A549 (cell line): Measurements from ENCODE around the gene MED22. TPM values are rescaled to one million over a fixed set of nuclear protein-coding genes. Genes with fewer than 3 reads are reported as not detected.

Source experiments
- ATAC-seq, 2 experiments: fragments of 200-7000 bp in 1 of 2; fragments of >200 bp in 1 of 2; cut with Nextera tagmentation in 1 of 2; cut with Tn5 transposase in 1 of 2; 3 replicates each; pipeline versions ENCODE4 v1.8.0 to v1.9.1; 2018 to 2020; ENCODE audit warnings: mild to moderate bottlenecking in 1 of 2, moderate library complexity in 1 of 2
- CTCF ChIA-PET: fragments of 300-600 bp; sonication (Branson Sonifier 250); formaldehyde crosslinking; extraction: SDS; loops from one replicate; lab custom pipeline; 2021; ENCODE audit warnings: antibody characterized with exemption, inconsistent platforms; lab: Yijun Ruan, JAX
- POLR2A ChIA-PET: fragments of 350-600 bp; formaldehyde crosslinking; extraction: SDS; loops from one replicate; lab custom pipeline; 2021; ENCODE audit warnings: antibody characterized with exemption, inconsistent platforms; lab: Yijun Ruan, JAX
- DNase-seq, 2 experiments: peaks; one replicate each; pipeline versions ENCODE4 v3.0.0 to v3.0.0-alpha.2; 2011 to 2016; ENCODE audit warnings: low read depth in 1 of 2, low spot score in 1 of 2
- FAIRE-seq: peaks from 2 replicates; lab custom pipeline; 2011; peaks lifted over from hg19 to GRCh38; lab: Jason Lieb, UNC
- H3K27ac ChIP-seq, 2 experiments: fragments of >200 bp; sonication (Bioruptor Twin); formaldehyde crosslinking; 3 replicates each; pipeline ENCODE4 v1.5.1; 2016 to 2017
- H3K4me1 ChIP-seq: fragments of >200 bp; sonication (Bioruptor Twin); formaldehyde crosslinking; 3 replicates; pipeline ENCODE4 v1.6.1; 2016
- H3K4me2 ChIP-seq: fragments of >200 bp; sonication (Bioruptor Twin); formaldehyde crosslinking; 3 replicates; pipeline ENCODE4 v1.6.1; 2016
- H3K4me3 ChIP-seq: fragments of >200 bp; sonication (Bioruptor Twin); formaldehyde crosslinking; 3 replicates; pipeline ENCODE4 v1.5.1; 2016
- H3K9me3 ChIP-seq: fragments of >200 bp; sonication (Bioruptor Twin); formaldehyde crosslinking; 3 replicates; pipeline ENCODE4 v1.6.1; 2016
- BHLHE40 ChIP-seq: IDR thresholded peaks from 2 replicates; pipeline ENCODE4 v1.6.1; 2012; ENCODE audit warnings: low read depth, low read length, inconsistent platforms
- CEBPB ChIP-seq, 2 experiments: fragments of >200 bp in 1 of 2; sonication (Bioruptor Twin) in 1 of 2; formaldehyde crosslinking in 1 of 2; IDR thresholded peaks; 2 replicates each; pipeline ENCODE4 v1.6.1; 2012 to 2016
- CTCF ChIP-seq: fragments of >200 bp; sonication (Bioruptor Twin); formaldehyde crosslinking; IDR thresholded peaks from 3 replicates; pipeline ENCODE4 v1.5.1; 2016
- FOXS1 ChIP-seq: fragments of 250-450 bp; sonication (Bioruptor Pico); IDR thresholded peaks from 2 replicates; pipeline ENCODE4 v1.5.0; 2020; ENCODE audit warnings: mild to moderate bottlenecking, moderate library complexity
- HDAC2 ChIP-seq: fragments of 200-600 bp; sonication (generic); IDR thresholded peaks from 2 replicates; pipeline ENCODE4 v1.6.1; 2016
- HOXB13 ChIP-seq: fragments of 250-450 bp; sonication (Bioruptor Pico); IDR thresholded peaks from 2 replicates; pipeline ENCODE4 v1.5.0; 2020; ENCODE audit warnings: low read depth, mild to moderate bottlenecking, moderate library complexity
- NR3C1 ChIP-seq: fragments of >200 bp; sonication (Bioruptor Twin); formaldehyde crosslinking; IDR thresholded peaks from 3 replicates; pipeline ENCODE4 v1.6.1; 2017
- PHF8 ChIP-seq: fragments of 200-600 bp; sonication (generic); IDR thresholded peaks from 2 replicates; pipeline ENCODE4 v1.6.1; 2016; ENCODE audit warnings: low read depth, mild to moderate bottlenecking, antibody characterized with exemption, moderate library complexity, borderline replicate concordance
- POLR2AphosphoS2 ChIP-seq: conservative IDR thresholded peaks from 2 replicates; pipeline ENCODE4 v1.6.1; 2012; ENCODE audit warnings: low read length, improper control_type of control experiment, inconsistent platforms
- RAD21 ChIP-seq, 2 experiments: fragments of >200 bp in 1 of 2; sonication (Bioruptor Twin) in 1 of 2; formaldehyde crosslinking in 1 of 2; IDR thresholded peaks in 1 of 2; conservative IDR thresholded peaks in 1 of 2; 2 replicates in 1 of 2; 3 replicates in 1 of 2; pipeline ENCODE4 v1.6.1; 2012 to 2018; ENCODE audit warnings: inconsistent platforms in 1 of 2
- SMC3 ChIP-seq: fragments of >200 bp; sonication (Bioruptor Twin); formaldehyde crosslinking; IDR thresholded peaks from 3 replicates; pipeline ENCODE4 v1.6.1; 2018; ENCODE audit warnings: inconsistent platforms
- ZSCAN20 ChIP-seq: fragments of 250-450 bp; sonication (Bioruptor Pico); IDR thresholded peaks from 2 replicates; pipeline ENCODE4 v1.8.0; 2022; ENCODE audit warnings: mild to moderate bottlenecking, moderate library complexity
- WGBS: methylation state at CpG from one replicate; pipeline ENCODE4 v1.1.6; 2017; ENCODE audit errors: missing lambda C conversion rate; 5-methylcytosine and 5-hydroxymethylcytosine counted together
- polyA plus RNA-seq, 4 experiments: library from polyadenylated mRNA; depleted of rRNA in 3 of 4; stranded (reverse); fragments of >200 nt; fragmentation: RNase III in 1 of 4; extraction: RNeasy Plus Mini Kit Qiagen cat#74134 plus additional on column Dnase treatment in 1 of 4; gene quantifications; 2 replicates in 3 of 4; 3 replicates in 1 of 4; pipeline ENCODE4 v1.2.3, GENCODE V29; 2011 to 2017
- TF ChIP-seq, protein P1 (sequence below): fragments of 200-600 bp; sonication (generic); IDR thresholded peaks from 2 replicates; pipeline ENCODE4 v1.6.1; 2016; ENCODE audit warnings: antibody characterized with exemption, mild to moderate bottlenecking, moderate library complexity

MED22 gene
- polyA plus RNA-seq, 2 of the 4 experiments (the other 2 are of a cell fraction): 15.7 to 22.0 TPM

DNA sequence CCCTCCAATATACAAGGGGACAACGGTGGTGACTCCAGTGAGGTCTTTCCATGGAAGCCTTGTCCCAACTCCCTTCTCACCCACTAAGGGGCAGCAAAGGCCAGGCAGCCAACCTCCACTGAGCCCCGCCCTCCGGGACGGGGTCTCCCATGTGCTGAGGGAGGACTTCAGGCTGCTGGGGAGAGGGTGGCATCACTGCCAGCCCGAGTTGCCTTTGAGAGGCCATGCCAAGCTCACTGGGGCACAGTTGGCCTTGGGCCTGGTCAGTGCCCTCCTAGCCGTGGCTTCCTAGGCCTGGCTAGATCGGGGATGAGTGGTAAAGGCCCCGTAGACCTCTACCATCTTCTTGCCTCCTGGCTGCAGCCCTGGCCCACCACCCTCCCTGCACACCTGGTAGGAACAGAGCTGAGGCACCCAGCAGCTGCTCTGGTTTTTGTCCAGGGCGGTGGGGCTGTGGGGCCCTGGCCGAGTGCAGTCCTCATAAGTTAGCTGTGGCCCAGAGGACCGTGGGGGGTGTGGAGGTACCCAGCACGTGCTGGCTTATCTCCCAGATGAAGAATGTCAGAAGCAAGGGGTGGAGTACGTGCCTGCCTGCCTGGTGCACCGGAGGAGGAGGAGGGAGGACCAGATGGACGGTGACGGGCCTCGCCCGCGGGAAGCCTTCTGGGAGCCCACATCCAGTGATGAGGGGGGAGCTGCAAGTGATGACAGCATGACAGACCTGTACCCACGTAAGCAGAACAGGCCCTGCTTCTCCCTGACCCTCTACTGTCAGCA is 11.7 kb upstream of the MED22 start:
- POLR2A ChIA-PET: interaction anchor here (0.6 to 1.2 kb wide), 3 partner anchors 11 to 127 kb away, joined by 3 to 5 read pairs (median 3); partner anchors contain the start of genes MED22 and RPL7A
- CTCF ChIA-PET: interaction anchor here (0.7 to 7.5 kb wide), 12 partner anchors 7 to 367 kb away, joined by 3 to 59 read pairs (median 6); partner anchors contain the start of genes CACFD1 and SLC2A6
- no peak for DNase-seq

DNA sequence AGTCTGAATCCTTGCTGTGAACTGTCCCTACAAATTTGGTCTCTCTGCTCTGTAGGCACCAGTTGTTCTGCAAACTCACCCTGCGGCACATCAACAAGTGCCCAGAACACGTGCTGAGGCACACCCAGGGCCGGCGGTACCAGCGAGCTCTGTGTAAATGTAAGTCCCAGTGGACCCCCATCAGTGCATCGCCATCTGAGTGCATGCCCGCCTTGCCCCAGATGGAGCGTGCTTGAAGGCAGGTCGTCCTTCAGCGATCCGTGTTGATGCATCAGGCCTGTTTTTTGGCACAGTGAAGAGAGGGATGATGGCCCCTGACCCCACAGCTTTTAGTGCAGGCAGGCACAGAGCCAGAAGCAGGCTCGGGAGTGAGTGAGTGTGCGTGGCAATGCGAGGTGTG is 9.7 kb upstream of the MED22 start:
- Histone ChIP-seq H3K4me1 (peaks cover 14% of the 10 kb centered on the region; the same call in 1 of the 3 replicates), H3K9me3 (no peaks in the 10 kb centered on the region), H3K4me3 (no peak overlapping the region), H3K27ac (no peak overlapping the region), H3K4me2 (peak overlapping the region; percentile 82)
- TF ChIP-seq FOXS1 (CRISPR knock-in tag) (no peak), HOXB13 (CRISPR knock-in tag) (no peak), PHF8 (no peak), CEBPB (IDR thresholded peaks at IDR 0.05) (no peak), ZSCAN20 (CRISPR knock-in tag) (no peak), POLR2AphosphoS2 (no peak), NR3C1 (no peak)
- WGBS: 88% methylated on average over 12 of the region's 14 CpGs
- CTCF ChIA-PET: interaction anchor here (0.9 to 7.5 kb wide), 5 partner anchors 9 to 129 kb away, joined by 3 to 59 read pairs (median 16); no protein-coding TSS in a partner anchor
- DNase-seq (no peak), FAIRE-seq (no peak), ATAC-seq (no peak)
- POLR2A ChIA-PET: interaction anchor here (2.0 kb wide), 1 partner anchor 10 kb away, joined by 27 read pairs; the partner anchor contains the start of genes MED22 and RPL7A

More for the DNA sequence above, 11.7 kb upstream of the MED22 start:
- TF ChIP-seq ZSCAN20 (CRISPR knock-in tag) (no peak), BHLHE40 (no peak), CTCF (peak; percentile 2; the same call in 2 of the 3 replicates), HDAC2 (no peak), RAD21 (conservative IDR thresholded peaks at IDR 0.05 in 1 of 2, IDR thresholded peaks at IDR 0.05 in 1 of 2) (peak; percentile 53 to 56), SMC3 (peak; percentile 25; the same call in 1 of the 3 replicates)
- TF ChIP-seq, protein P1, sequence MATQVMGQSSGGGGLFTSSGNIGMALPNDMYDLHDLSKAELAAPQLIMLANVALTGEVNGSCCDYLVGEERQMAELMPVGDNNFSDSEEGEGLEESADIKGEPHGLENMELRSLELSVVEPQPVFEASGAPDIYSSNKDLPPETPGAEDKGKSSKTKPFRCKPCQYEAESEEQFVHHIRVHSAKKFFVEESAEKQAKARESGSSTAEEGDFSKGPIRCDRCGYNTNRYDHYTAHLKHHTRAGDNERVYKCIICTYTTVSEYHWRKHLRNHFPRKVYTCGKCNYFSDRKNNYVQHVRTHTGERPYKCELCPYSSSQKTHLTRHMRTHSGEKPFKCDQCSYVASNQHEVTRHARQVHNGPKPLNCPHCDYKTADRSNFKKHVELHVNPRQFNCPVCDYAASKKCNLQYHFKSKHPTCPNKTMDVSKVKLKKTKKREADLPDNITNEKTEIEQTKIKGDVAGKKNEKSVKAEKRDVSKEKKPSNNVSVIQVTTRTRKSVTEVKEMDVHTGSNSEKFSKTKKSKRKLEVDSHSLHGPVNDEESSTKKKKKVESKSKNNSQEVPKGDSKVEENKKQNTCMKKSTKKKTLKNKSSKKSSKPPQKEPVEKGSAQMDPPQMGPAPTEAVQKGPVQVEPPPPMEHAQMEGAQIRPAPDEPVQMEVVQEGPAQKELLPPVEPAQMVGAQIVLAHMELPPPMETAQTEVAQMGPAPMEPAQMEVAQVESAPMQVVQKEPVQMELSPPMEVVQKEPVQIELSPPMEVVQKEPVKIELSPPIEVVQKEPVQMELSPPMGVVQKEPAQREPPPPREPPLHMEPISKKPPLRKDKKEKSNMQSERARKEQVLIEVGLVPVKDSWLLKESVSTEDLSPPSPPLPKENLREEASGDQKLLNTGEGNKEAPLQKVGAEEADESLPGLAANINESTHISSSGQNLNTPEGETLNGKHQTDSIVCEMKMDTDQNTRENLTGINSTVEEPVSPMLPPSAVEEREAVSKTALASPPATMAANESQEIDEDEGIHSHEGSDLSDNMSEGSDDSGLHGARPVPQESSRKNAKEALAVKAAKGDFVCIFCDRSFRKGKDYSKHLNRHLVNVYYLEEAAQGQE: no peak
- H3K27ac ChIP-seq: no peak overlapping the region
- ATAC-seq: peak in 1 of 2 experiments; percentile 34; a peak in 3 of 6 replicates
- H3K4me2 ChIP-seq: no peak overlapping the region
- no peak overlapping the region for H3K4me3 ChIP-seq
- H3K4me1 ChIP-seq: peaks cover 14% of the 10 kb centered on the region; the same call in 1 of the 3 replicates
- no peaks in the 10 kb centered on the region for H3K9me3 ChIP-seq
- FAIRE-seq: no peak
- 80% methylated on average over 20 of the region's 20 CpGs for WGBS
